Measurements from ENCODE around the gene NWD2. TPM values are rescaled to one million over a fixed set of nuclear protein-coding genes. Genes with fewer than 3 reads are reported as not detected.

Gene NWD2
- polyA plus RNA-seq, 3 donors: not detected

DNA sequence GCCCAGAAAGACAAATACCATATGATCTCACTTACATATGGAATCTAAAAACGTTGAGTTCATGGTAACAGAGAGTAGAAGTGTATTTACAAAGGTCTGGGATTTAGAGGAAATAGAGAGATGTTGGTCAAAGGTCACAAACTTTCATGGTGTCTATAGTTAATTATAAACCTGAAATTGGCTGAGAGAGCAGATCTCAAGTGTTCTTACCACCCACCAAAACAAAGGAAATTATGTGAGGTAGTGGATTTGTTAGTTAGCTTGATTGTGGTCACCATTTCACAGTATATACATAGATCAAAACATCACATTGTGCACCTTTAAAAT lies 186.8 kb downstream of the NWD2 start:
- no peaks in the 10 kb centered on the region for H3K9me3 Mint-ChIP-seq
- Histone ChIP-seq H3K9me3 (replicated peaks in 1 of 2; ENCODE audit: control insufficient read depth in 1 of 2, insufficient read depth in 1 of 2, low read length in 2 of 2) (no peaks in the 10 kb centered on the region), H3K4me1 (ENCODE audit: control insufficient read depth in 1 of 2, insufficient read depth in 2 of 2, low read length in 2 of 2) (no peaks in the 10 kb centered on the region), H3K9ac (ENCODE audit: insufficient read depth, low read length, poor library complexity, severe bottlenecking) (no peak overlapping the region), H2AFZ (ENCODE audit: insufficient read depth, low read depth, low read length, poor library complexity, severe bottlenecking) (no peak overlapping the region), H3K36me3 (replicated peaks in 1 of 2; ENCODE audit: control insufficient read depth in 1 of 2, insufficient read depth in 2 of 2, low read length in 2 of 2) (no peaks in the 10 kb centered on the region), H3K4me3 (replicated peaks in 1 of 3; ENCODE audit: low read depth in 2 of 3, low read length in 3 of 3) (no peak overlapping the region), H4K20me1 (ENCODE audit: insufficient read depth, low read length) (no peaks in the 10 kb centered on the region), H3K79me2 (ENCODE audit: insufficient read depth, low read length) (no peaks in the 10 kb centered on the region), H3K27ac (ENCODE audit: low read depth in 1 of 2, low read length in 2 of 2) (no peak overlapping the region), H3K27me3 (ENCODE audit: control insufficient read depth in 2 of 2, insufficient read depth in 2 of 2, low read length in 2 of 2) (no peaks in the 10 kb centered on the region), H3K4me2 (replicated peaks; ENCODE audit: extremely low read depth, low read length, poor library complexity, severe bottlenecking) (no peak overlapping the region)
- H3K4me1 Mint-ChIP-seq: peaks cover 6% of the 10 kb centered on the region
- no CpG with 5 or more reads among the region's 1 CpG for WGBS (ENCODE audit: insufficient coverage)
- no peak for DNase-seq
- TF ChIP-seq, protein P1, sequence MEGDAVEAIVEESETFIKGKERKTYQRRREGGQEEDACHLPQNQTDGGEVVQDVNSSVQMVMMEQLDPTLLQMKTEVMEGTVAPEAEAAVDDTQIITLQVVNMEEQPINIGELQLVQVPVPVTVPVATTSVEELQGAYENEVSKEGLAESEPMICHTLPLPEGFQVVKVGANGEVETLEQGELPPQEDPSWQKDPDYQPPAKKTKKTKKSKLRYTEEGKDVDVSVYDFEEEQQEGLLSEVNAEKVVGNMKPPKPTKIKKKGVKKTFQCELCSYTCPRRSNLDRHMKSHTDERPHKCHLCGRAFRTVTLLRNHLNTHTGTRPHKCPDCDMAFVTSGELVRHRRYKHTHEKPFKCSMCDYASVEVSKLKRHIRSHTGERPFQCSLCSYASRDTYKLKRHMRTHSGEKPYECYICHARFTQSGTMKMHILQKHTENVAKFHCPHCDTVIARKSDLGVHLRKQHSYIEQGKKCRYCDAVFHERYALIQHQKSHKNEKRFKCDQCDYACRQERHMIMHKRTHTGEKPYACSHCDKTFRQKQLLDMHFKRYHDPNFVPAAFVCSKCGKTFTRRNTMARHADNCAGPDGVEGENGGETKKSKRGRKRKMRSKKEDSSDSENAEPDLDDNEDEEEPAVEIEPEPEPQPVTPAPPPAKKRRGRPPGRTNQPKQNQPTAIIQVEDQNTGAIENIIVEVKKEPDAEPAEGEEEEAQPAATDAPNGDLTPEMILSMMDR (IDR thresholded peaks at IDR 0.05): no peak
- H3K27me3 Mint-ChIP-seq (ENCODE audit: low read depth in 3 of 3): peaks cover 0 to 6% (median 0%) of the 10 kb centered on the region in 3 donors
- H3K36me3 Mint-ChIP-seq: no peaks in the 10 kb centered on the region
- H3K27ac Mint-ChIP-seq: no peak overlapping the region
- intact Hi-C loops (cut with micrococcal nuclease): no loop called here
- H3K4me3 Mint-ChIP-seq: no peak overlapping the region

DNA sequence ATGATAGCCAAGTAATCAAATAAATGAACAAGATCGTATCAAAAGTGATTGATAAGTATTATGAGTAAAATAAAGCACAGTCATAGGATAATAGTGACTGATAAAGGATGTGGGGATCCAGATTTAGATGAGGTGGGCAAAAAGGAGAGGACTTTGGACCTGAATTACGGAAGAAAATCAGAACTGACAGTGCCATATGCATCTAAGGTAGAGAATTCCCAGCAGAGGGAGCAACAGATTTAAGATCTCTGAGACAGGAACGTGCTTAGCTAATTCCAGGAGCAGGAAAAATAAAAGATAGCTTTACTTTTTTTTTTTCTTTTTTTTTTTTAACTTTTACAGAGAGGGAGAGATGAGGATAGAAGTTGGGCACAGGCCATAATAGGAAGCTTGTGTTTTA lies 189.9 kb downstream of the NWD2 start:
- Histone ChIP-seq H3K9me3 (replicated peaks in 1 of 2; ENCODE audit: control insufficient read depth in 1 of 2, insufficient read depth in 1 of 2, low read length in 2 of 2) (no peaks in the 10 kb centered on the region), H3K4me1 (ENCODE audit: control insufficient read depth in 1 of 2, insufficient read depth in 2 of 2, low read length in 2 of 2) (no peaks in the 10 kb centered on the region), H3K27ac (ENCODE audit: low read depth in 1 of 2, low read length in 2 of 2) (no peak overlapping the region), H3K9ac (ENCODE audit: insufficient read depth, low read length, poor library complexity, severe bottlenecking) (no peak overlapping the region), H2AFZ (ENCODE audit: insufficient read depth, low read depth, low read length, poor library complexity, severe bottlenecking) (no peak overlapping the region), H4K20me1 (ENCODE audit: insufficient read depth, low read length) (no peaks in the 10 kb centered on the region), H3K36me3 (replicated peaks in 1 of 2; ENCODE audit: control insufficient read depth in 1 of 2, insufficient read depth in 2 of 2, low read length in 2 of 2) (no peaks in the 10 kb centered on the region), H3K4me3 (replicated peaks in 1 of 3; ENCODE audit: low read depth in 2 of 3, low read length in 3 of 3) (no peak overlapping the region), H3K4me2 (replicated peaks; ENCODE audit: extremely low read depth, low read length, poor library complexity, severe bottlenecking) (no peak overlapping the region), H3K27me3 (ENCODE audit: control insufficient read depth in 2 of 2, insufficient read depth in 2 of 2, low read length in 2 of 2) (no peaks in the 10 kb centered on the region), H3K79me2 (ENCODE audit: insufficient read depth, low read length) (no peaks in the 10 kb centered on the region)
- no peak overlapping the region for H3K27ac Mint-ChIP-seq
- H3K36me3 Mint-ChIP-seq: no peaks in the 10 kb centered on the region
- H3K9me3 Mint-ChIP-seq: no peaks in the 10 kb centered on the region
- 93% methylated on average over 2 of the region's 3 CpGs for WGBS (ENCODE audit: insufficient coverage)
- H3K4me3 Mint-ChIP-seq: no peak overlapping the region
- intact Hi-C loops (cut with micrococcal nuclease): no loop called here
- DNase-seq: no peak
- TF ChIP-seq, protein P1 (IDR thresholded peaks at IDR 0.05): no peak
- peaks cover 6% of the 10 kb centered on the region for H3K4me1 Mint-ChIP-seq
- peaks cover 0 to 6% (median 0%) of the 10 kb centered on the region in 3 donors for H3K27me3 Mint-ChIP-seq (ENCODE audit: low read depth in 3 of 3)
